ENCODE data around the gene TAB3. TPM values are rescaled to one million over a fixed set of nuclear protein-coding genes. Genes with fewer than 3 reads are reported as not detected.

Gene TAB3
- total RNA-seq: 3.4 and 7.2 TPM in 2 replicates

DNA sequence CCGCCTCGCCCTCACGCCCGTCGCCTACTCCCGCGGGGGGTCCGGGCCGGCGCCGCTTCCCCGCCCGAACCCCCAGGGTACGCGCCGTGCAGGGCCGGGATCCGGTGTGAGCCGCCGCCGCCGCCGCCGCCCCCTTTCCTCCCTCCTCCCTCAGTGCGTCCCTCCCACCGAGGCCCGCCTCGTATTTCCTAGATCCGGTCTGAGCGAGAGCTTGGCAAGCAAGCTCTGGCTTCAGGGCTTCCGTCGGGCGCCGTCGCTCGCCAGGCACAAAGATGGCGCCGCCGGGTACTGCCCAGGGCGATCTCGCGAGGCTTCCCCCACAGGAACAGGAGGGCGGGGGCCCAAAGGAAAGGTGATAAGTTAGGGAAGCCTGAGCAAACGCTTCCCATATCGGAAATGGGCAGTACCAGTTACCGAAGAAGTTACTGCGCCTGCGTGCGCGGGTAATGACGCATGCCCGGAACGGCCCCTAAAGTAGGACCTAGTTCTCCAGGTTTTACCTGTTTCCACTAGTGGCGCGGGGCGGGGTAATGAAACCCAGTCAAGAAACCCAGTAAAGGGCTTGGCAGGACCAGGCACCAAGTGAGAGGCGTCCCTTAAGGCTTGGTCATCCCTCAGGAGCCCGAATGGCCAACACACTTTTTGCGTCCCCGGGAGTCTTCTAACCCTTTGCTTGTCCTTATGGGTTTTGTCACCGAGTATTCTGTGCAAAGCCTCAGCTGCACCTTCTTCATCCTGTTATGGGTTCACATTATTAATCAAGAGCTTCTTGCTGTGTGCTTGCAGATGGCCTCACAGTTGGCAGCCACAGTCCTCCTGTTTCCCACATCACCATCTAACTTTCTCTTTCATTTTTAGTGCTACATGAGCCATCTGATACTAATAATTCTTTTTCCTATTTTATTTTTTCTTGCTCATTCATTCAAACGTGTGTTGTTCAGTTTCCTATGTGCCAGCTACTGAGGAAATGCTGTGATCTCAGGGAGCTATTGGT, at the start of gene TAB3:
TSS of gene TAB3 (minus strand) at position 108 of the 994 bp plus-strand sequence. CDS start 29,666 bp downstream, outside the sequence.

Other genes with a start within 250 kb of the TAB3 start
- 1.9 and 2.3 TPM in 2 replicates for gene GK, start 235.8 kb downstream of the TAB3 start, total RNA-seq
- not detected in 2 replicates for gene FTHL17, start 182.8 kb upstream of the TAB3 start, total RNA-seq

Measured in bladder microvascular endothelial cell (primary cell).